ENCODE measurements around the gene CPNE7. TPM values are rescaled to one million over a fixed set of nuclear protein-coding genes. Genes with fewer than 3 reads are reported as not detected.

CPNE7 gene
- polyA plus RNA-seq, 1 experiment = 7.5 TPM

DNA sequence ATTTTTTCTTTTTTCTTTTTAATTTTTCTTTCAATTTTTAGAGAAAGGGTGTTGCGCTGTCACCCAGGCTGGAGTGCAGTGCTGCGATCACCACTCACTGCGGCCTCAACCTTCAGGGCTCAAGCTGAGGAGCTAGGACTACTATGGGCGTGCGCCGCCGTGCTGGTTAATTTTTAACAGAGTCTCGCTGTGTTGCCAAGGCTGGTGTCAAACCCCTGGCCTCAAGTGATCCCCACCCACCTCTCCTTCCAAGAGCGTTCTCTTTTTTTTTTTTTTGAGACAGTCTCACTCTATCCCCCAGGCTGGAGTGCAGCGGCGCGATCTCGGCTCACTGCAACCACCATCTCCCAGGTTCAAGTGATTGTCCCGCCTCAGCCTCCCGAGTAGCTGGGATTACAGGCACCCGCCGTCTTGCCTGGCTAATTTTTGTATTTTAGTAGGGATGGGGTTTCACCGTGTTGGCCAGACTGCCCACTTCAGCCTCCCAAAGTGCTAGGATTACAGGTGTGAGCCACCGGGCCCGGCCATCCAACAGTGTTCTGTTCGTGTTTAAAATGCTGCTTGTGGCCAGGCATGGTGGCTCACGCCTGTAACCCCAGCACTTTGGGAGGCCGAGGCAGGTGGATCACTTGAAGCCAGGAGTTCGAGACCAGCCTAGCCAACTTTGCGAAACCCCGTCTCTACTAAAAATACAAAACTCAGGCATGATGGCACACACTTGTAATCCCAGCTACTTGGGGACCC is 29.6 kb upstream of the CPNE7 start:
- ChIA-PET CTCF (no interaction called here), POLR2A (no interaction called here)
- DNase-seq (ENCODE audit: low read depth, low spot score) = no peak
- Histone ChIP-seq H3K27ac (ENCODE audit: low read depth, low read length) (no peak overlapping the region), H3K4me3 (ENCODE audit: low read depth, low read length) (no peak overlapping the region), H3K9me3 (ENCODE audit: control insufficient read depth, insufficient read depth, low read length) (no peaks in the 10 kb centered on the region; the same call in 1 of the 2 replicates), H3K27me3 (ENCODE audit: control insufficient read depth, insufficient read depth, low read length) (no peaks in the 10 kb centered on the region)
- TF ChIP-seq, protein P1, sequence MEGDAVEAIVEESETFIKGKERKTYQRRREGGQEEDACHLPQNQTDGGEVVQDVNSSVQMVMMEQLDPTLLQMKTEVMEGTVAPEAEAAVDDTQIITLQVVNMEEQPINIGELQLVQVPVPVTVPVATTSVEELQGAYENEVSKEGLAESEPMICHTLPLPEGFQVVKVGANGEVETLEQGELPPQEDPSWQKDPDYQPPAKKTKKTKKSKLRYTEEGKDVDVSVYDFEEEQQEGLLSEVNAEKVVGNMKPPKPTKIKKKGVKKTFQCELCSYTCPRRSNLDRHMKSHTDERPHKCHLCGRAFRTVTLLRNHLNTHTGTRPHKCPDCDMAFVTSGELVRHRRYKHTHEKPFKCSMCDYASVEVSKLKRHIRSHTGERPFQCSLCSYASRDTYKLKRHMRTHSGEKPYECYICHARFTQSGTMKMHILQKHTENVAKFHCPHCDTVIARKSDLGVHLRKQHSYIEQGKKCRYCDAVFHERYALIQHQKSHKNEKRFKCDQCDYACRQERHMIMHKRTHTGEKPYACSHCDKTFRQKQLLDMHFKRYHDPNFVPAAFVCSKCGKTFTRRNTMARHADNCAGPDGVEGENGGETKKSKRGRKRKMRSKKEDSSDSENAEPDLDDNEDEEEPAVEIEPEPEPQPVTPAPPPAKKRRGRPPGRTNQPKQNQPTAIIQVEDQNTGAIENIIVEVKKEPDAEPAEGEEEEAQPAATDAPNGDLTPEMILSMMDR (IDR thresholded peaks at IDR 0.05; ENCODE audit: low read depth, low read length) = no peak

DNA sequence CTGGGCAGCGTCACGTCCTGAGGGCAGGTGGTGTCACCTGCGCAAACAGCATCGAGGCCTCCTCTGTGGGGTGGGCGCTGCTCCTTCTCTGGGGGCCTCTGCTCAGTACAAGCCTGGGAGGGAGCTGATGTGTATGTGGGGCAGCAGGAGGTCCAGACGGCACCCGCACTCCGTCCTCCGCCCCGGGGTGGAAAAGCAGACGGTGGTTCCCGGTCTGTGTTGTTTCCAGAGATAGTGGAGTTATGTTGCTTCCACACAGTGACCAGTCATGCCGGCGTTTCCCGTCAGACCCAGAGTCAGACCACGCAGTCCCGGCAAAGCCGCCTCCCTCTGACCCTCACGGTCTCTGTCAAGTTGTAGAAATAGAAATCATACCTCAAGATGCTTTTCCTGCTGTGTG is 28.8 kb upstream of the CPNE7 start:
- DNase-seq (ENCODE audit: low read depth, low spot score) = no peak
- TF ChIP-seq, protein P1 (IDR thresholded peaks at IDR 0.05; ENCODE audit: low read depth, low read length) = no peak
- Histone ChIP-seq H3K9me3 (ENCODE audit: control insufficient read depth, insufficient read depth, low read length) (no peaks in the 10 kb centered on the region; the same call in 1 of the 2 replicates), H3K27ac (ENCODE audit: low read depth, low read length) (no peak overlapping the region), H3K27me3 (ENCODE audit: control insufficient read depth, insufficient read depth, low read length) (no peaks in the 10 kb centered on the region), H3K4me3 (ENCODE audit: low read depth, low read length) (no peak overlapping the region)
- ChIA-PET CTCF (no interaction called here), POLR2A (no interaction called here)

DNA sequence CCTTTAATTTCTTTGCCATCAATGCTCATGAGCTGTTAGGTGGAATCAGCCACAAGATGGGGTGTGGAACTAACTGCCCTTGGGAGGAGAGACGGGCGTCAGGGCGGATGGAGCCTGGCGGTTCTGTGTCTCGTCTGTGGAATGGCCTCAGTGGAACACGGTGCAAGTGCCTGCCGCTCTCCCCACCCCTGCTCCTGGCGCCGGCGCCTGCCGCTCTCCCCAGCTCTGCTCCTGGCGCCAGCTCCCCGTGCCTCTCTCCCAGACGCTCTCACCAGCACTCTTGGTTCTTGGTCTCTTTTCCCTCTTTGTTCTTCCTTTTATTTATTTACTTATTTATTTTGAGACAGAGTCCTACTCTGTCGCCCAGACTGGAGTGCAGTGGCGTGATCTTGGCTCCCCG is 28.3 kb upstream of the CPNE7 start:
- H3K9me3 ChIP-seq (ENCODE audit: control insufficient read depth, insufficient read depth, low read length) = no peaks in the 10 kb centered on the region; the same call in 1 of the 2 replicates
- TF ChIP-seq, protein P1 (IDR thresholded peaks at IDR 0.05; ENCODE audit: low read depth, low read length) = no peak
- H3K4me3 ChIP-seq (ENCODE audit: low read depth, low read length) = no peak overlapping the region
- CTCF ChIA-PET = no interaction called here
- H3K27me3 ChIP-seq (ENCODE audit: control insufficient read depth, insufficient read depth, low read length) = no peaks in the 10 kb centered on the region
- DNase-seq (ENCODE audit: low read depth, low spot score) = no peak
- H3K27ac ChIP-seq (ENCODE audit: low read depth, low read length) = no peak overlapping the region
- POLR2A ChIA-PET = no interaction called here

DNA sequence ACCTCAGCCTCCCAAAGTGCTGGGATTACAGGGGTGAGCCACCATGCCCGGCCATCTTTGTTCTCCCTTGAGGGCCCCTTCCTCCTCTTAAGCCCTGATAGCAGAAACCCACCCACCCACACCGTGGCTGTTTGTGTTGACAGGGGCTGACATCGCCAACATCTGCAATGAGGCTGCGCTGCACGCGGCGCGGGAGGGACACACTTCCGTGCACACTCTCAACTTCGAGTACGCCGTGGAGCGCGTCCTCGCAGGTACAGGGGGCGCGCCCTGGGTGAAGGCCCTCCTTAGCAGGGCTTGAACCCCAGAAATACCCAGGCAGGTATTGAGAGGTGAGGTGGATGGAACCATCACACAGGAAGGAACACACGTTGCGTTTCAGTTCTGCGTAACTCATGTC is 27.7 kb upstream of the CPNE7 start:
- TF ChIP-seq, protein P1 (IDR thresholded peaks at IDR 0.05; ENCODE audit: low read depth, low read length) = no peak
- CTCF ChIA-PET = no interaction called here
- Histone ChIP-seq H3K27ac (ENCODE audit: low read depth, low read length) (no peak overlapping the region), H3K4me3 (ENCODE audit: low read depth, low read length) (no peak overlapping the region), H3K9me3 (ENCODE audit: control insufficient read depth, insufficient read depth, low read length) (no peaks in the 10 kb centered on the region; the same call in 1 of the 2 replicates), H3K27me3 (ENCODE audit: control insufficient read depth, insufficient read depth, low read length) (no peaks in the 10 kb centered on the region)
- POLR2A ChIA-PET = no interaction called here
- no peak for DNase-seq (ENCODE audit: low read depth, low spot score)

DNA sequence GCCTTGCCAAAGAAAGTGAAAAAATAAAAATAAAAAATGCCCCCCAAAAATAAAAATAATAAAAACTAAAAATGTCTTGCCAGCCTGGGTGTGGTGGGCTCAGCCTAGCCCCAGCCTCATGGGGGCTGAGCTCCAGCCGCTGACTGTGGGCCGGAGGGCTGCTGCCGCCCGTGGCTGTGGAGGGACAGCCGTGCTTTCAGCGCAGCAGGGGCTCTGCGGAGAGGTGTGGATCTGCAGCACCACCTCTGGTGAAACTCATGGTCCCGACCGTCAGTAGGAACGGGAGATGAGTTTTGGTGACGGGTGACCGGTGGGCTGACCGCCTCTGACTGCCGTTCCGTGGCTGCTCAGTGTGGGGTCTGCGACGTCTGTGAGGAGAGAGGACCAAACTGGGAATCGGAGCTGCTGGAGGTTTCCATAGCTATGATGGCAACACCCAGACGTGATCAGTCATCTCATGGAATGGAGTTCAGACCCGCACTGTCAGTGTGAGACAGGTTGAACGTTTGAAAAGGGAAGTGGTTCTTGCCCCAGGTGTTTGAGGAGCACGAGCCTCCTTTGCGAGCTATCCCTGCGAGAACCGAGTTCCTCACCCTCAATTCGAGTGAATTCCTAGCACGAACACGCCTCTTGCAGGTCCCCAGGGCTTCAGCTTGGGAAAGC is 27.1 kb upstream of the CPNE7 start:
- DNase-seq (ENCODE audit: low read depth, low spot score) = no peak
- TF ChIP-seq, protein P1 (IDR thresholded peaks at IDR 0.05; ENCODE audit: low read depth, low read length) = no peak
- Histone ChIP-seq H3K27me3 (ENCODE audit: control insufficient read depth, insufficient read depth, low read length) (no peaks in the 10 kb centered on the region), H3K9me3 (ENCODE audit: control insufficient read depth, insufficient read depth, low read length) (no peaks in the 10 kb centered on the region; the same call in 1 of the 2 replicates), H3K27ac (ENCODE audit: low read depth, low read length) (no peak overlapping the region), H3K4me3 (ENCODE audit: low read depth, low read length) (no peak overlapping the region)
- POLR2A ChIA-PET = no interaction called here
- CTCF ChIA-PET = interaction anchor here (1.1 to 1.4 kb wide), 2 partner anchors 9 to 10 kb away, joined by 4 read pairs; no protein-coding TSS in a partner anchor

Measured in AG04450 (cell line).